ENCODE data around the gene TMEM38B.
"Not testable (repeated sequence)": the region's sequence is repeated elsewhere in the genome, so short reads cannot be mapped to it uniquely, and the experiment has no call there.

Gene TMEM38B

DNA sequence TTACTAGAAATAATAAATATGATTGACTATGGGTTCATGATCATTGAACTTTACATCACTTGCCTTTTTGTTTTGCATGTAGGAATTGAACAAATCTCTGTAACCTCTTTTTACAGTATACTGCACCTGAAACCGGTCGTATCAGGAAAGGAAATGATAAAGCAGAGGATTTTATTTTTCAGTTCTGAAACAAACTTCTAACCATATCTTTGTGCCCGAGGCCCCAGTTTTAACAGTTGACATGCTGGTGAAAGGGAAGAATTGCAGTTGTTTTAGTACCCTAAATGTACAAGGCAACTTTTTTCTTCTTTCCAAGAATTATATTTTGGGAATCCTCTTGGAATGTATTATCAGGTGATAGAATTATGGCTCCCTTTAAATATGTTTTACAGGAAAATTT is 27.8 kb downstream of the TMEM38B start:
- DNase-seq (ENCODE audit: low read depth), result no peak

DNA sequence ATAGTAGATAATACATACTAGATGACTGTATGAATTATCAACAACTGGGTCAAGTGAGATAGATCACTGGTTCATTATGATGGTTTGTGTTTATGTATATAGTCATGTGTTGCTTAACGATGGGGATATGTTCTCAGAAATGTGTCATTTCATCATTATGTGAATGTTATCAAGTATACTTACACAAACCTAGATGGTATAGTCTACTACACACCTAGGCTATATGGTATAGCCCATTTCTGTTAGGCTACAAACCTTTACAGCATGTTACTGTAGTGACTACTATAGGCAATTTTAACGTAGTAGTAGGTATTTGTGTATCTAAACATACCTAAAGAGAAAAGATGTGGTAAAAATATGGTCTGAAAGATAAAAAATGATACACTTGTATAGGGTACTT is 31.0 kb downstream of the TMEM38B start:
- DNase-seq (ENCODE audit: low read depth), result no peak

DNA sequence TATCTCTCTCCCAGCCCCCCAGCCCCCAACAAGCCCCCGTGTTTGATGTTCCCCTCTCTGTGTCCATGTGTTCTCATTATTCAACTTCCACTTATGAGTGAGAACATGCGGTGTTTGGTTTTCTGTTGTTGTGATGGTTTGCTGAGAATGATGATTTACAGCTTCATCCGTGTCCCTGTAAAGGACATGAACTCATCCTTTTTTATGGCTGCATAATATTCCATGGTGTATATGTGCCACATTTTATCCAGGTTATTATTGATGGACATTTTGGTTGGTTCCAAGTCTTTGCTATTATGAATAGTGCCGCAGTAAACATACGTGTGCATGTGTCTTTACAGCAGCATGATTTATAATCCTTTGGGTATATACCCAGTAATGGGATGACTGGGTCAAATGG is 33.9 kb downstream of the TMEM38B start:
- not testable (repeated sequence) for DNase-seq (ENCODE audit: low read depth)

DNA sequence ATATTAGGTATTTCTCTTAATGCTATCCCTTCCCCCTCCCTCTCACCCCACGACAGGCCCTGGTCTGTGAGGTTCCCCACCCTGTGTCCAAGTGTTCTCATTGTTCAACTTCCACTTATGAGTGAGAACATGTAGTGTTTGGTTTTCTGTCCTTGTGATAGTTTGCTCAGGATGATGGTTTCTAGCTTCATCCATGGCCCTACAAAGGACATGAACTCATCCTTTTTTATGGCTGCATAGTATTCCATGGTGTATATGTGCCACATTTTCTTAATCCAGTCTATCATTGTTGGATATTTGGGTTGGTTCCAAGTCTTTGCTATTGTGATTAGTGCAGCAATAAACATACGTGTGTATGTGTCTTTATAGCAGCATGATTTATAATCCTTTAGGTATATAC is 37.1 kb downstream of the TMEM38B start:
- DNase-seq (ENCODE audit: low read depth), result not testable (repeated sequence)

DNA sequence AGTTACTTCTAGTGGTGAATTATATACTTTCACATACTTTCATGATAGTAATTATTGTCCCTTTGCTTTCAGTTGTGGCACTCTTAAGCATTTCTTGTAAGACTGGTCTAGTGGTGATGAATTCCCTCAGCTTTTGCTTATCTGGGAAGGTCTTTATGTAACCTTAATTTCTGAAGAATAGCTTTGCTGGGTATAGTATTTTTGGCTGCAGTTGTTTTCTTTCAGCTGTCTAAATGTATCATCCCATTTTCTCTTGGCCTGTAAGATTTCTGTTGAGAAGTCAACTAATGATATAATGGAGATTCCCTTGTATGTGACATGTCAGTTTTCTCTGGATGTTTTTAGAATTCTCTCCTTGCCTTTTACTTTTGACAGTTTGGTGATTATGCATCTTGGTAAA is 41.0 kb downstream of the TMEM38B start:
- DNase-seq (ENCODE audit: low read depth), result no peak

DNA sequence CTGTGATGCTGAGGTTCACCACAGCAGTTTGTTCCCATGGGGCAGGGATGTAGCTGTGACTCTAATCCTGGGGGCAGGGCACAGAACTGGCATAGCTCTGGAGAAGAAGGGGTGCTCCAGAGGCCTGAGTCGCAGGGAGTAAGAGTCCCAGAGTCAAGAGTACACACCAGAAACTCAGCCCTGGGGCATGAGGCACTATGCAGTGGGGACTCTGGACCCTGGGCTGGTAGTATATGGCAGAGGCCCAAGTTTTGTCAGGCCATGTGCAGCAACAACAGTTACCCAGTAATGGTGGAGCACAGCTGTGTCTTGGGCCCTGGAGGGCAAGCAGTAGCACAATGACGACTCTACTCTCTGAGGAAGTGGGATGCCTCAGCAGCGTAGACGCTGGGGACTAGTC is 42.9 kb downstream of the TMEM38B start:
- DNase-seq (ENCODE audit: low read depth), result no peak

DNA sequence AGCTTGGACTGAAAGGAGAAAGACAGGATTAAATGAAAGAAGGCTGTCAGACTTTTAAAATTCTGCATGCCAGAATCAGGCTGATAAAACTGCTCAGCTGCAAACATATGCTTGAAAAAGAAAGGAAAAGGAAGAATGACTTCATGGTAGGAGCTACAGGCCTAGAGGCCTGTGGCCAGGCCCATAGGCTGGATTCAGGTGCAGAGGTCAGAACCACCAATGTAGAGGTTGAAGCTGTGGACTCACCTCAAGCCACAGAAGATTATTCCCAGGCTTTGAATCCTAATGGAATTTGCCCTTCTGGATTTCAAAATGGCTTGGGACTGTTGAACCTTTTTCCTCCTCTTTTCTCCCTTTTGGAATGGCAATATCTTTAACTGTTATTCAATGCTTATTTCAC is 47.7 kb downstream of the TMEM38B start:
- DNase-seq (ENCODE audit: low read depth), result no peak

DNA sequence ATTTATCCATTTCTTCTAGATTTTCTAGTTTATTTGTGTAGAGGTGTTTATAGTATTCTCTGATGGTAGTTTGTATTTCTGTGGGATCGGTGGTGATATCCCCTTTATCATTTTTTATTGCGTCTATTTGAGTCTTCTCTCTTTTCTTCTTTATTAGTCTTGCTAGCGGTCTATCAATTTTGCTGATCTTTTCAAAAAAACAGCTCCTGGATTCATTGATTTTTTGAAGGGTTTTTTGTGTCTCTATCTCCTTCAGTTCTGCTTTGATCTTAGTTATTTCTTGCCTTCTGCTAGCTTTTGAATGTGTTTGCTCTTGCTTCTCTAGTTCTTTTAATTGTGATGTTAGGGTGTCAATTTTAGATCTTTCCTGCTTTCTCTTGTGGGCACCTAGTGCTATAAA is 53.0 kb downstream of the TMEM38B start:
- not testable (repeated sequence) for DNase-seq (ENCODE audit: low read depth)

DNA sequence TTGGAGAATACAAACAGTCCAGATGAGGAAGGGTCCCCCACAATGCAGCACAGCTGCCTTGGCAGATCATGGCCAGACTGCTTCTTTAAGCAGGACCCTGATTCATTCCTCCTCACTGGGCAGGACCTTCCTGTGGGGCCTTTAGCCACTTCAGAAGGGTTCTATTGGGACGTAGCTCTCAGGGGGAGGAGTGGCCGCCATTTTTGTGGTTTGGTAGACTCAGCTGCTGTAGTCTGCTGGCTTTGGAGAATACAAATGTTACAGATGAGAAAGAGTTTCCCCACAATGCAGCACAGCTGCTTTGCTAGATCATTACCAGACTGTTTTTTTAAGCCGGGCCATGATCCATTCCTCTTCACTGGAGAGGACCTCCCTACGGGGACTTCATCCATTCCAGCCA is 57.4 kb downstream of the TMEM38B start:
- no peak for DNase-seq (ENCODE audit: low read depth)

DNA sequence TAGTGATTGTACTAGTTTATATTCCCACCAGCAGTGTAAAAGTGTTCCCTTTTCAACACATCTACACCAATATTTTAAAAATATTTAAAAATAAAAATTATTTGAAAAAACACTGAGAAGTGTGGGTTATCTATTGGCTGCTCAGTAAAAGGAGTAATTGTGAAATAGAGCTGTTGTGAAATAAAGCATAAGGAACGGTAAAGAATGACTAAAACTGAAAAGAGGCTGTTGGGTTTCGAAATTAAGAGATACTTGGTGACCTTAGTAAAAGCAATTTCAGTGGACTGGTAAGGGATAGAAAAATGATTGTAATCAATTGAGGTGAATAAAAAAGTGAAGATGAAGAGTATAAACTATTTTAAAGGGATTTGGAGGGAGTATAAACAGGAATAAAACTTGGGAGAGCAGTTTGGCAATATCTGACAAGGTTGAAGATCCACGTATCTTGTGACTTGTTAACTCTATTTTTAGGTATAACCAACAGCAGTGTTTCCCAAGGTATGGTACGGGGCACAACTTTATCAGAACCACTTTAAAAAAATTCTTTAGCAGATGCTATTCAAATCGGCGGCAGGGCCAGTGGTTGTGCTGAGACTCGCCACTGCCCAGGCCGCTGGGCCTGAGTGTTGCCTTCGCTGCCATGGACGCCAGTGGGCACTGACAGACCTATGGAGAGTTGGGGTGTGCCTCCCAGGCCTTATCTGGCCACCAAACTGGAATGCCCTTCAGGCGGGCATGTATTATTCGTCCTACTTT is 63.3 kb downstream of the TMEM38B start:
- no peak for DNase-seq (ENCODE audit: low read depth)

DNA sequence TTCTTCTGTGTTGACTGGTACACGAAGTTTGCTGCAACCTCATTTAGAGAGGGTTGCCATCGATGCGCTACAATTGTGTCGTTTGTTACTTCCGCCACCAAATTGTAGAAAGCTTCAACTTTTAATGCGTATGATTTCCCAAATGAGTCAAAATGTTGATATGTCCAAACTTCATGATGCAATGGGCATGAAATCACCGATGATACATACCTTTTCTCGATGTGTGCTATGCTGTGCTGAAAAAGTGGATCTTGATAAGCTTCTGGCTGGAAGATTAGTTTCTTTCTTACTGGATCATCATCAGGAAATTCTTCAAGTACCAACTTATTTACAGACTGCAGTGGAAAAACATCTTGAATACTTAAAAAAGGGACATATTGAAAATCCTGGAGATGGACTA is 65.7 kb downstream of the TMEM38B start:
- DNase-seq (ENCODE audit: low read depth), result no peak

DNA sequence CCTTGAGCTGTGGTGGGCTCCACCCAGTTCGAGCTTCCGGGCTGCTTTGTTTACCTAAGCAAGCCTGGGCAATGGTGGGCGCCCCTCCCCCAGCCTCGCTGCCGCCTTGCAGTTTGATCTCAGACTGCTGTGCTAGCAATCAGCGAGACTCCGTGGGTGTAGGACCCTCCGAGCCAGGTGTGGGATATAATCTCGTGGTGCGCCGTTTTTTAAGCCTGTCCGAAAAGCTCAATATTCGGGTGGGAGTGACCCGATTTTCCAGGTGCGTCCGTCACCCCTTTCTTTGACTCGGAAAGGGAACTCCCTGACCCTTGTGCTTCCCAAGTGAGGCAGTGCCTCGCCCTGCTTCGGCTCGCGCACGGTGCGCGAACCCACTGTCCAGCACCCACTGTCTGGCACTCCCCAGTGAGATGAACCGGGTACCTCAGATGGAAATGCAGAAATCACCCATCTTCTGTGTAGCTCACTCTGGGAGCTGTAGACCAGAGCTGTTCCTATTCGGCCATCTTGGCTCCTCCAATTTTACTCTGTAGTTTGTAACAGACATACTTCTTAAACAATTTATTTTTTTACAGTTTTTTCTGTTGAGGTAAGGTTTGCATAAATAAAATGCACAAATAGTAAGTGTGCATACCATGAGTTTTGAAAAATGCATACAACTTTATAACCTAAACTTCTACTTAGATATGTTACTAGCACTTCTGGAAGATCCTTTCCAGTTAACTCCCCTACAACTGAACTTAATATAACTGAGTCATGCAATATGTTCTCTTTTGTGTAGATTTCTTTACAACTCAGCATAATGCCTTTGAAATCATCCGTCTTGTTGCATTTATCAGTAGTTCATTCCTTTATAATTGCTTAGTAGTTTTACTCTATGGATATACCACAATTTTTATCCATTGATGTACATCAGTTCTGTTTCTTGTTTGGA is 88.5 kb downstream of the TMEM38B start:
- DNase-seq (ENCODE audit: low read depth), result not testable (repeated sequence)

DNA sequence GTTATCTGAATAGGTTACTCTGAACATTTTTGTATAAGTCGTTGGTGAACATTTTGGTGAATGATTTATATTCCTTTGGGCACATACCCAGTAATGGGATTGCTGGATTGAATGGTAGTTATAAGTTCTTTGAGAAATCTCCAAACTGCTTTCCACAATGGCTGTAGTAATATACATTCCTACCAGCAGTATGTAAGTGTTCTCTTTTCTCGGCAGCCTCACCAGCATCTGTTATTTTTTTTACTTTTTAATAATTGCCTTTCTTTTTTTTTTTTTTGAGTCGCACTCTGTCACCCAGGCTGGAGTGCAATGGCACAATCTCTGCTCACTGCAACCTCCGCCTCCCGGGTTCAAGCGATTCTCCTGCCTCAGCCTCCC is 89.1 kb downstream of the TMEM38B start:
- not testable (repeated sequence) for DNase-seq (ENCODE audit: low read depth)

DNA sequence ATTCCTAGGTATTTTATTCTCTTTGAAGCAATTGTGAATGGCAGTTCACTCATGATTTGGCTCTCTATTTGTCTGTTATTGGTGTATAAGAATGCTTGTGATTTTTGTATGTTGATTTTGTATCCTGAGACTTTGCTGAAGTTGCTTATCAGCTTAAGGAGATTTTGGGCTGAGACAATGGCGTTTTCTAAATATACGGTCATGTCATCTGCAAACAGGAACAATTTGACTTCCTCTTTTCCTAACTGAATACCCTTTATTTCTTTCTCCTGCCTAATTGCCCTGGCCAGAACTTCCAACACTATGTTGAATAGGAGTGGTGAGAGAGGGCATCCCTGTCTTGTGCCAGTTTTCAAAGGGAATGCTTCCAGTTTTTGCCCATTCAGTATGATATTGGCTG is 92.5 kb downstream of the TMEM38B start:
- not testable (repeated sequence) for DNase-seq (ENCODE audit: low read depth)

DNA sequence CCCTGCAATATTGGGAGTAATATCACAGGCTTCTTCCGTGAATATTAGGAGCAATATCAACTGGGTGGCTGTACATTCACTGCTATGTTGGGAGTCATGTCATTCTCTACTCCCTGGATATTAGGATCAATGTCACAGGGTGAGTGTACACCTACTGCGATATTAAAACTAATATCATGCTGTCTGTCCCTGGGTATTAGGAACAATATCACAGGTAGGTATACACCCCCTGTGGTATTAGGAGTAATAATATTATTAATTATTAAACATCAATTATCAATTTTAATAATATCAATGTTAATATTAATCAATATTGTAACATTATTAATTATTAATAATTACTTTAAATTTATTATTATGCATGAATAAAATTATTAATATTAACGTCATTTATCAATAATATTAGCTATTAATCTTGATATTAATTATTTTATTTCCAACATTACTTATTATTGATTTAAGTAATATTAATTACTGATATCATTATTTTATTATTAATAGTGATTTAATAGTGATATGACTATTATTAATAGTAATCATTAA is 121.9 kb downstream of the TMEM38B start:
- no peak for DNase-seq (ENCODE audit: low read depth)

DNA sequence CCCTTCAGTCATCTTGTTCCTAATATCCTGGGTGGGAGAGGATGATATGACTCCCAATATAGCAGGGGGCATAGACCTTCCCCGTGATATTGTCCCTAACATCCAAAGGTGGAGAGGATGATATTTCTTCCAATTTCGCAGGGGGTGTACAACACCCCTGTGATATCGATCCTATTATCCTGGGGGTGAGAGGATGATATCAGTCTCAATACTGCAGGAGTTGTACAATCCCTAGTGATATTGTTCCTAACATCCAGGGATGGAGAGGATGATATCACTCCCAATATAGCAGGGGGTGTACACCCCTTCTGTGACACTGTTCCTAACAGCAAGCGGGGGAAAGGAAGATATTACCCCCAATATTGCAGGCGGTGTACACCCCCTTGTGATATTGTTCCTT is 122.6 kb downstream of the TMEM38B start:
- no peak for DNase-seq (ENCODE audit: low read depth)

DNA sequence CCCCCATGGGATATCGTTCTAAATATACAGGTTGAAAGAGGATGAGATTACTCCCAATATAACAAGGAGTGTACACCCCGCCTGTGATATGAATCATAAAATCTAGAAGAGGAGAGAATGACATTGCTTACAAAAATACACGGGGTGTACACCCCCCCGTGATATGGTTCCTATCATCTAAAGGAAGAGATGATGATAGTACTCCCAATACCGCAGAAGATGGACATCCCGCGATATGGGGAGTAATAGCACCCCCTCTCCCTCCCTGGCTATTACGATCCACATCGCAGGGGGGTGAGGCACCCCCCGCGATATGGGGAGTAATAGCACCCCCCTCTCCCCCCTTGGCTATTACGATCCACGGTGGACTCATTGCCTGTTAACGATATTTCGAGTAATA is 124.6 kb downstream of the TMEM38B start:
- no peak for DNase-seq (ENCODE audit: low read depth)

DNA sequence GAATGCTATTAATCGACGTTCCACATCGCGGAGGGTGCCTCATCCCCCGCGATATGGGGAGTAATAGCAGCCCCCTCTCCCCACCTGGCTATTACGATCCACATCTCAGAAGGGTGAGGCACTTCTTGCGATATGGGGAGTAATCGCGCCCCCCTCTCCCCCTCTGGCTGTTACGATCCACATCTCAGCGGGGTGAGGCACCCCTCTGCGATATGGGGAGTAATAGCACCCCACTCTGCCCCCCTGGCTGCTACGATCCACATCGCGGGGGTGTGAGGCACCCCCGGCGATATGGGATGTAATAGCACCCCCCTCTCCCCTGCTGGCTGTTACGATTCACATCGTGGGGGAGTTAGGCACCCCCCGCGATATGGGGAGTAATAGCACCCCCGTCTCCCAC is 128.5 kb downstream of the TMEM38B start:
- DNase-seq (ENCODE audit: low read depth), result no peak
